AG20443 (cell line): ENCODE measurements around the gene DPY19L3.

Experiments used
- DNase-seq: peaks from one replicate; pipeline ENCODE4 v3.0.0; 2012; ENCODE audit warnings: low spot score, mixed read lengths

Gene DPY19L3

GRCh38 chr19:32519023-32519422 lies 113.5 kb downstream of the DPY19L3 start:
- no peak for DNase-seq

- no peak for DNase-seq
Measured at GRCh38 chr19:32522967-32523366, 117.4 kb downstream of the DPY19L3 start.

GRCh38 chr19:32526895-32527294 lies 121.3 kb downstream of the DPY19L3 start:
- no peak for DNase-seq

GRCh38 chr19:32530773-32531172 lies 125.2 kb downstream of the DPY19L3 start:
- DNase-seq = no peak

- no peak for DNase-seq
Measured at GRCh38 chr19:32532233-32532632, 126.7 kb downstream of the DPY19L3 start.
